H1 (cell line): Measurements from ENCODE around the gene CALD1. TPM values are rescaled to one million over a fixed set of nuclear protein-coding genes. Genes with fewer than 3 reads are reported as not detected.

Experiments
- CTCF ChIA-PET: fragments of 300-600 bp; sonication (Branson Sonifier 250); formaldehyde crosslinking; loops from one replicate; lab custom pipeline; 2021; ENCODE audit not compliant: partially characterized antibody; lab: Charles Lee
- POLR2A ChIA-PET: fragments of 300-600 bp; sonication (Branson Sonifier 250); formaldehyde crosslinking; loops from one replicate; lab custom pipeline; 2021; ENCODE audit warnings: inconsistent platforms; ENCODE audit not compliant: partially characterized antibody; lab: Charles Lee
- DNase-seq, 2 experiments: peaks; one replicate each; pipeline versions ENCODE4 v3.0.0 to v3.0.0-alpha.2; 2010 to 2022; ENCODE audit warnings: low spot score in 2 of 2, low read depth in 1 of 2, mixed read lengths in 1 of 2
- FAIRE-seq: peaks from 2 replicates; lab custom pipeline; 2011; peaks lifted over from hg19 to GRCh38; lab: Jason Lieb, UNC
- H2AFZ ChIP-seq: 2 replicates; pipeline ENCODE4 v1.8.1; 2012; ENCODE audit warnings: low read length, inconsistent platforms
- H2AK5ac ChIP-seq: 2 replicates; pipeline ENCODE4 v1.6.1; 2013; ENCODE audit warnings: low read depth, low read length
- H2BK120ac ChIP-seq: replicated peaks from 2 replicates; pipeline ENCODE3; 2013; ENCODE audit warnings: low read depth, low read length, inconsistent platforms
- H2BK12ac ChIP-seq: 2 replicates; pipeline ENCODE4 v1.6.1; 2013; ENCODE audit warnings: low read depth, low read length
- H2BK15ac ChIP-seq: 2 replicates; pipeline ENCODE4 v1.6.1; 2013; ENCODE audit warnings: low read length
- H2BK20ac ChIP-seq: 2 replicates; pipeline ENCODE4 v1.6.1; 2013; ENCODE audit warnings: low read length
- H2BK5ac ChIP-seq: 2 replicates; pipeline ENCODE4 v1.6.1; 2013; ENCODE audit warnings: low read depth, low read length
- H3K14ac ChIP-seq: 2 replicates; pipeline ENCODE4 v1.6.1; 2013; ENCODE audit warnings: inconsistent platforms; ENCODE audit not compliant: insufficient read length
- H3K18ac ChIP-seq: 2 replicates; pipeline ENCODE4 v1.6.1; 2013; ENCODE audit warnings: low read length; ENCODE audit errors: extremely low read depth
- H3K23ac ChIP-seq: 2 replicates; pipeline ENCODE4 v1.6.1; 2013; ENCODE audit warnings: inconsistent platforms; ENCODE audit not compliant: insufficient read length
- H3K23me2 ChIP-seq: 2 replicates; pipeline ENCODE4 v1.6.1; 2013; ENCODE audit warnings: low read depth, low read length
- H3K27ac ChIP-seq: 2 replicates; pipeline ENCODE4 v1.6.1; 2011; ENCODE audit warnings: low read depth, low read length, inconsistent platforms
- H3K27me3 ChIP-seq, 4 experiments: replicated peaks in 1 of 4; 1 replicate in 1 of 4; 2 replicates in 3 of 4; pipeline versions ENCODE4 v1.6.1 to v1.8.1; 2011 to 2013; ENCODE audit warnings: low read length in 3 of 4, mild to moderate bottlenecking in 3 of 4, inconsistent platforms in 2 of 4, mixed read lengths in 2 of 4, moderate library complexity in 1 of 4; ENCODE audit not compliant: control insufficient read depth in 3 of 4, insufficient read depth in 3 of 4; ENCODE audit errors: extremely low read depth in 1 of 4
- H3K36me3 ChIP-seq, 4 experiments: 2 replicates each; pipeline versions ENCODE4 v1.6.1 to v1.8.1; 2011 to 2013; ENCODE audit warnings: mild to moderate bottlenecking in 4 of 4, low read length in 3 of 4, moderate library complexity in 2 of 4, control low read depth in 1 of 4, inconsistent platforms in 1 of 4; ENCODE audit not compliant: insufficient read depth in 4 of 4, control insufficient read depth in 2 of 4
- H3K4ac ChIP-seq: replicated peaks from 2 replicates; pipeline ENCODE3; 2013; ENCODE audit warnings: low read length, low read depth, mixed read lengths, inconsistent platforms; ENCODE audit not compliant: insufficient read length
- H3K4me1 ChIP-seq, 4 experiments: replicated peaks in 1 of 4; 1 replicate in 1 of 4; 2 replicates in 3 of 4; pipeline versions ENCODE4 v1.6.1 to v1.8.1; 2011 to 2013; ENCODE audit warnings: low read length in 3 of 4, inconsistent platforms in 2 of 4, mixed read lengths in 1 of 4; ENCODE audit not compliant: insufficient read depth in 4 of 4, control insufficient read depth in 3 of 4
- H3K4me2 ChIP-seq, 2 experiments: 2 replicates each; pipeline versions ENCODE4 v1.6.1 to v1.8.1; 2011 to 2013; ENCODE audit warnings: low read depth in 2 of 2, low read length in 2 of 2, control low read depth in 1 of 2, inconsistent platforms in 1 of 2, mild to moderate bottlenecking in 1 of 2; ENCODE audit not compliant: insufficient read depth in 1 of 2
- H3K4me3 ChIP-seq, 4 experiments: fragments of 200-600, 300-600 bp in 1 of 4; sonication (generic), shearing (Covaris generic), sonication (Bioruptor Twin) in 1 of 4; 2 replicates each; pipeline versions ENCODE4 v1.5.1 to v1.8.1; 2011 to 2016; ENCODE audit warnings: low read length in 4 of 4, low read depth in 3 of 4, control low read depth in 2 of 4, inconsistent platforms in 2 of 4, mild to moderate bottlenecking in 2 of 4, mixed read lengths in 1 of 4, moderate library complexity in 1 of 4; ENCODE audit not compliant: insufficient read depth in 2 of 4; ENCODE audit errors: extremely low read depth in 1 of 4
- H3K56ac ChIP-seq: replicated peaks from 2 replicates; pipeline ENCODE3; 2013; ENCODE audit warnings: low read depth, mild to moderate bottlenecking, mixed read lengths, low read length, inconsistent platforms; ENCODE audit not compliant: insufficient read length
- H3K79me1 ChIP-seq: 2 replicates; pipeline ENCODE4 v1.6.1; 2013; ENCODE audit warnings: low read depth, low read length, control low read depth
- H3K79me2 ChIP-seq, 2 experiments: 2 replicates each; pipeline versions ENCODE4 v1.6.1 to v1.8.1; 2012 to 2013; ENCODE audit warnings: low read length in 2 of 2, mild to moderate bottlenecking in 2 of 2, inconsistent platforms in 1 of 2; ENCODE audit not compliant: insufficient read depth in 2 of 2, control insufficient read depth in 1 of 2
- H3K9ac ChIP-seq, 4 experiments: replicated peaks in 1 of 4; 1 replicate in 1 of 4; 2 replicates in 3 of 4; pipeline versions ENCODE4 v1.6.1 to v1.8.1; 2011 to 2013; ENCODE audit warnings: low read depth in 3 of 4, low read length in 3 of 4, control low read depth in 2 of 4, mild to moderate bottlenecking in 2 of 4, moderate library complexity in 2 of 4, inconsistent platforms in 1 of 4; ENCODE audit errors: extremely low read depth in 1 of 4
- H3K9me3 ChIP-seq, 2 experiments: 2 replicates each; pipeline versions ENCODE4 v1.6.1 to v1.8.1; 2012 to 2013; ENCODE audit warnings: mild to moderate bottlenecking in 2 of 2, moderate library complexity in 2 of 2, control low read depth in 1 of 2, inconsistent platforms in 1 of 2, low read depth in 1 of 2, low read length in 1 of 2, mixed read lengths in 1 of 2; ENCODE audit not compliant: insufficient read depth in 2 of 2
- H4K20me1 ChIP-seq, 2 experiments: replicated peaks in 1 of 2; 2 replicates each; pipeline versions ENCODE3 to v1.8.1; 2011 to 2013; ENCODE audit warnings: inconsistent platforms in 2 of 2, low read length in 2 of 2, mild to moderate bottlenecking in 1 of 2; ENCODE audit not compliant: insufficient read depth in 2 of 2, control insufficient read depth in 1 of 2
- H4K5ac ChIP-seq: 2 replicates; pipeline ENCODE4 v1.6.1; 2013; ENCODE audit warnings: low read length, low read depth, mixed read lengths, inconsistent platforms; ENCODE audit not compliant: insufficient read length
- H4K8ac ChIP-seq: 2 replicates; pipeline ENCODE4 v1.8.0; 2013; ENCODE audit warnings: mild to moderate bottlenecking, moderate library complexity, low read length, inconsistent platforms; ENCODE audit not compliant: insufficient read depth; ENCODE audit errors: extremely low read depth
- H4K91ac ChIP-seq: replicated peaks from 2 replicates; pipeline ENCODE3; 2013; ENCODE audit warnings: low read length, mixed read lengths, inconsistent platforms; ENCODE audit not compliant: insufficient read length
- ATF2 ChIP-seq: IDR thresholded peaks from 2 replicates; pipeline ENCODE4 v1.6.1; 2012; ENCODE audit warnings: low read length, inconsistent platforms
- GABPA ChIP-seq: IDR thresholded peaks from 2 replicates; pipeline ENCODE4 v1.6.1; 2011; ENCODE audit warnings: mild to moderate bottlenecking, low read length, moderate library complexity, borderline replicate concordance; ENCODE audit not compliant: insufficient read depth
- SIN3A ChIP-seq, 2 experiments: IDR thresholded peaks in 1 of 2; conservative IDR thresholded peaks in 1 of 2; 2 replicates each; pipeline ENCODE4 v1.6.1; 2011 to 2012; ENCODE audit warnings: low read length in 2 of 2, improper control_type of control experiment in 1 of 2, low read depth in 1 of 2, mild to moderate bottlenecking in 1 of 2
- SP2 ChIP-seq: IDR thresholded peaks from 2 replicates; pipeline ENCODE4 v1.6.1; 2012; ENCODE audit warnings: mild to moderate bottlenecking, low read length, inconsistent platforms
- WGBS, 2 experiments: shearing (Covaris generic) in 1 of 2; methylation state at CpG; one replicate each; pipeline versions ENCODE4 v1.1.6 to v1.1.7; 2013 to 2015; ENCODE audit warnings: low lambda C conversion rate in 2 of 2, mixed read lengths in 2 of 2, inconsistent platforms in 1 of 2, low coverage in 1 of 2, missing lambda C conversion rate in 1 of 2; ENCODE audit not compliant: insufficient replicate concordance in 2 of 2, insufficient coverage in 1 of 2, insufficient read length in 1 of 2; ENCODE audit errors: extremely low coverage in 1 of 2, missing lambda C conversion rate in 1 of 2; 5-methylcytosine and 5-hydroxymethylcytosine counted together
- polyA plus RNA-seq, 7 experiments: library from polyadenylated mRNA; depleted of rRNA in 3 of 7; stranded (reverse) in 5 of 7; unstranded in 2 of 7; fragments of >200 nt in 5 of 7; fragments of 200-250 nt in 2 of 7; gene quantifications; 1 replicate in 5 of 7; 2 replicates in 1 of 7; 4 replicates in 1 of 7; pipeline versions ENCODE4 v1.2.1 to v1.2.3, GENCODE V29; 2011 to 2013; ENCODE audit warnings: missing spikeins in 2 of 7, mixed read lengths in 2 of 7
- total RNA-seq: library from RNA; stranded (reverse); fragmentation: NEBNext Ultra II Directional; extraction: Animal tissue kit (Norgen Biotek cat#: 25700); gene quantifications from 2 replicates; pipeline ENCODE4 v1.2.1, GENCODE V29; 2021

Gene CALD1
- total and polyA plus RNA-seq, 2 of the 8 experiments (the other 6 are each of a cell fraction or from before 2014, with no cell fraction given): 34.3 to 177 TPM

DNA sequence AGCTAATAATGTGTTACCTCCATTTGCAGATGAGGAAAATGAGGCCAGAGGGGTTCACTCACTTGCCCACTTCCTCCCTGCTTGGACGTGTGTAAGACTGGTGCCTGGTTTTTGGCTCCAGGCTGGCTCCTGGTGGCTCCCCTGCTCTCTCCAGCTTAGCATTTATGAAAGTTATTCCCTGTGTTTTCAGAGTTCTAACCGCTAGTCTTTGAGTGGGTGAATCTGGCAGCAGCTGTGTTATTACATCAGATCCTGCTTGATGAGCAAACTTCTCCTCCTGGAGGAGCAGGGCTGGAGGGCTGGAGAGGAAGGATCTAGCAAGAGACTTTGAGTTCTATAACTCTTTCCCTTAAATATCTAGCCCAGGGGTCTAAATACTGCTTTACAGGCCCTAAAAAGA lies 125.9 kb downstream of the CALD1 start:
- Histone ChIP-seq H3K14ac (no peak overlapping the region), H3K9ac (no peak overlapping the region), H4K8ac (no peak overlapping the region), H3K18ac (no peak overlapping the region), H3K23ac (no peak overlapping the region), H3K4me1 (peaks cover 0 to 2% (median 0%) of the 10 kb centered on the region in 4 experiments; a peak in 1 of 7 replicates), H2BK120ac (no peak overlapping the region), H2BK5ac (no peak overlapping the region), H2BK12ac (no peak overlapping the region), H4K91ac (no peak overlapping the region), H3K4ac (no peak overlapping the region), H3K36me3 (no peaks in the 10 kb centered on the region), H3K9me3 (no peaks in the 10 kb centered on the region), H3K27me3 (no peaks in the 10 kb centered on the region), H3K56ac (no peak overlapping the region), H2BK20ac (no peak overlapping the region), H3K4me2 (no peak overlapping the region), H3K79me2 (0 out of 4 replicates have a peak, but pooled peaks cover 0 to 2% of the 10 kb centered on the region in 2 experiments), H4K5ac (no peak overlapping the region), H2BK15ac (no peak overlapping the region), H4K20me1 (peaks cover 0 to 5% of the 10 kb centered on the region in 2 experiments), H3K27ac (no peak overlapping the region), H3K23me2 (no peaks in the 10 kb centered on the region)
- FAIRE-seq (no peak), DNase-seq (no peak)
- ChIA-PET CTCF (interaction anchor here (1.0 kb wide), 1 partner anchor 16 kb away, joined by 3 read pairs; no protein-coding TSS in a partner anchor), POLR2A (no interaction called here)
- 82% methylated on average over 2 of the region's 2 CpGs; no CpG with 5 or more reads in 1 of the 2 experiments for WGBS, 2 experiments
- TF ChIP-seq GABPA (no peak), SIN3A (conservative IDR thresholded peaks at IDR 0.05 in 1 of 2, IDR thresholded peaks at IDR 0.05 in 1 of 2; ENCODE audit: low read depth in 1 of 2, low read length in 2 of 2) (no peak), ATF2 (no peak), SP2 (no peak)
- TF ChIP-seq, all 59 proteins: peak for 0
- H3K4me3 ChIP-seq: no peak overlapping the region
- no peak overlapping the region for H2AK5ac ChIP-seq
- no peaks in the 10 kb centered on the region; the same call in 1 of the 2 replicates for H3K79me1 ChIP-seq
- no peak overlapping the region for H2AFZ ChIP-seq
